Pons (tissue), 1 donor: Measurements from ENCODE around the gene UTP4.
"Not testable (repeated sequence)": the region's sequence is repeated elsewhere in the genome, so short reads cannot be mapped to it uniquely, and the experiment has no call there.

Experiments
- DNase-seq: peaks from one replicate; pipeline ENCODE4 v3.0.0-alpha.2; 2016; ENCODE audit warnings: low spot score

Gene UTP4

DNA sequence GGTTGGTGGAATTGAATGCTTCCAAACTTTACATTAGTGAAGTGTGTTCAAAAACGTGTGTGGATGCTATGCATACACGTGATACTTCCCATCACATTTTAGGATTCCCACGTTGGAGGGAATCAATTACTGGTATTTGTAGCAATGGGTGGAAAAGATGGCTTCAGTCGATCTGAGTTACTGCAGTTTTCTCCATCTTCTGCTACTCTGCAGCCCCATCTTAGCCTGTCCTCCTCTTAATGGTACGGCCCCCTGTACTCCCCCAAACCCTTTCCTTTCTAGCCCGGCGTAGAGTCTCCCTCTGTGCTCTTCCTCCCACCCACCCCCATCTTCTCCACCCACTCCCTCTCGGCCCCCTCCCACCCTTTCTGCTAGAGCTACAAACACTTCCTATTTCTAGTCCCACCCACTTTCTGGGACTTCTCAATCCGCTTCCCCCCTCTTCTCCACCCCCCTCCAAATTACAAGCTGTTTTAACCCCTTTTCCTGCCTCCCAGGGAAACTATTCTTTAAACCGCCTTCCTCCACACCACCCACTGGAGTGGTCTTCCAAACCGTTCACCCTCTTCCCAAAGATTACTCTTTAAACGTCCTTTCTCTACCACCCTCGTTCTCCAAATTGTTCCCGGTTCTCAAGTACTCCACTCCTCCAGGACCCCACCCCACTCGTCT is 1.1 kb upstream of the UTP4 start:
- DNase-seq: peak; percentile 29

DNA sequence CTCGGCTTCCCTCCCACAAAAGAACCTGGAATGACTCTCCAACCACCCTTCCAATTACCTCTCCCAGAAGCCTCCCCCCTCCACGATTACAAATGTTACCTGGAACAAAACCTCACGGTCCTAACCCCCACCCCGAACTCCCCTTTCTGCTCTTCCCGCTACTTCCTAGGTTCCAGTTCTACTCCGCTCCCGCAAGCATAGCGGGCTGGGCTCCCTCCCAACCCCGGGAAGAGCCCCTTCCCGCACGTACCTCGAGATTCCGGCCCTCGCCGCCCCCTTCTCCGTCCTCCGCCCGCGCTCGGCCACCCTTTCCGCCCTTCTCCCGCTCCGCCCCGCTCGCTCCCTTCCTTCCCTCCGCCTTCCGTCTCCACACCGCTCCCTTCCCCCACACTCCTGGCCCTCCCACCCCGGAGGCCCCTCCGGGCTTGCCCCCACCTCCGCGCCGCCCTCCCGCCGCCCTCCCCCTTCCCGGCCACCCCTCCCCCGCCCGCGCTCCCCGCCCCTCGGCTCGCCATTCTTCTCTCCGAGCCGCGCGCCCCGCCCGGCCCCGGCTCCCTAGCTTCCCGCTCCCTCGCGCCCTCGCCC is 518 bp upstream of the UTP4 start:
- DNase-seq: no peak

DNA sequence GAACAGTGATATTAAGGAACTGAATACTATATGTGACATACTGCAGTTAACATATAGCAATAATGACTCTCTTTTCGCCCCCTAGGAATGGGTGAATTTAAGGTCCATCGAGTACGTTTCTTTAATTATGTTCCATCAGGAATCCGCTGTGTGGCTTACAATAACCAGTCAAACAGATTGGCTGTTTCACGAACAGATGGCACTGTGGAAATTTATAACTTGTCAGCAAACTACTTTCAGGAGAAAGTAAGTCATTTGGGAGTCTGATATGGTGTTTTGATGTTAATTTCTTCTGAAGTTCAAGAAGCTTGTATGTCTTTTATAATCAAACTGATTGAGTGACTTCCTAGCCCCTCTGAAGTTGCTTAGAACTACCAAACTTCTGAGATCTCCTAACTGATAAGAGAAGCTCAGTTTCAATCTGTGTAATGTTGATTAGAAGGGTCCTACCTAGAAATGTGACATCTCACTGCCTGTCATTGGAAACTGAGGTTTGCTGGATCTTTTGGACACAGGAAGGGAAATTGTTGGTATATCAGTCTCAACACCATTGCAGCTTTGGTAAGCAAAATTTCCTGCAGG is 1.0 kb downstream of the UTP4 start:
- no peak for DNase-seq

DNA sequence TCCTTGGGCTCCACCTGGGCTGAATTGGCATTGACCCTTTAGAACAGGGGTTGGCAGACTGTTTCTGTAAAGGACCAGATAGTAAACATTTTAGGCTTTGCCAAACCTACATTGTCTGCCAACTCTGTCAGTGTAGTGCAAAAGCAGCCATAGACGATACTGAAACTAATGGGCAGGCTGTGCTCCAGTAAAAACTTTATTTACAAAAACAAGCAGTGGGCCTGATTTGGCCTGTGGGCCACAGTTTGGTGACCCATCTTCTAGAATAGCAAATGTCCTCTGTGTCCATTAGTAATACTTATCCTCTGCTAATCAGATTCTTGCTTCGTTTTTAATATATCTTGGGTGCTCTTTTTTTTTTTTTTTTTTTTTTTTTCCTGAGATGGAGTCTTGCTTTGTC is 6.2 kb downstream of the UTP4 start:
- DNase-seq: no peak

DNA sequence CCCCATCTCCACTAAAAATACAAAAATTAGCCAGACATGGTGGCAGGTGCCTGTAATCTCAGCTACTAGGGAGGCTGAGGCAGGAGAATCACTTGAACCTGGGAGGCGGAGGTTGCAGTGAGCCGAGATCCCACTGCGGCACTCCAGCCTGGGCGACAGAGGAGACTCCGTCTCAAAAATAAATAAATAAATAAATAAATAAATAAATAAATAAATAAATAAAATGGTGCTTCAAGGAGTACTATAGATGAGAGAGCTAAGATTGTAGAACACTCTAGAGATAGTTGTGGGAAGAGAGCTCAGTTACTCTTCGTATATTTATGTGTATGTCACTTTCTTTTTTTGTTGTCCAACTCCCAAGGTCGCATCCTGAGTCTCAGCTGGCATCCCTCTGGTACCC is 7.0 kb downstream of the UTP4 start:
- DNase-seq: not testable (repeated sequence)

DNA sequence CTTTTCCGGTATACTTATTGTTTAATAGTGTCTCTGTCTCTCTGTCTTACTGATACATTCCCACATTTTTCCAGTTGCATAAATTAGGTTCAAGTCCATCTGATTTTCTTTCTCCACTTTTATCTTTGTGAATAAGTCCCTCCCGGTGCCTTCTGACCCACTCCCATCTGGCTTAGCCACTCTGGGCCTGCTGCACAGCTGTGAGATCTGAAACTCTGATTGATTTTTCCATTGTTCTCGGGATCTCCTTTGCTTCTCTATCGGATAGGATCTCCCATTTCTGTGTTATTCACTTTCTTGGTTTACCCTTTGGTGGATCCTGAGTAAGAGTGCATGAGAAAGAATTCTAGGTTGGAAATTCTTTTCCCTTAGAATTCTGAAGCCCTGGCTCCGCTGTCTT is 8.6 kb downstream of the UTP4 start:
- no peak for DNase-seq

DNA sequence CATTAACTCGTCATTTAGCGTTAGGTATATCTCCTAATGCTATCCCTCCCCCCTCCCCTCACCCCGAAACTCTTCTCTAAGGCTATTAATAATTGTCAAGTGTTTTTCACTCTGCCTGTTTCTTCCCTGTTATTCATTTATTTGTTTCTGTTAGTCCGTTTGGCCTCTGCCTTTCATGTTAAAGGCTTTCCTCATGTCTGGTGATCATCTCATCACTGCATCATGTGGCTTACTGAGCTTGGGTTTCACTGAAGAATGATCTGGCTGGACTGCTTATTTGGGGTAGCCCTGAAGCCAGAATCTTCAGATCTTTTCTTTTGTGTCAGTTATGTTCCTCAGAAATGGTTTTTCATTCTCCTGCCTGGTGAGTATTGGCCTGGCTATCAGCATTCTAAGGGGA is 9.5 kb downstream of the UTP4 start:
- DNase-seq: no peak

DNA sequence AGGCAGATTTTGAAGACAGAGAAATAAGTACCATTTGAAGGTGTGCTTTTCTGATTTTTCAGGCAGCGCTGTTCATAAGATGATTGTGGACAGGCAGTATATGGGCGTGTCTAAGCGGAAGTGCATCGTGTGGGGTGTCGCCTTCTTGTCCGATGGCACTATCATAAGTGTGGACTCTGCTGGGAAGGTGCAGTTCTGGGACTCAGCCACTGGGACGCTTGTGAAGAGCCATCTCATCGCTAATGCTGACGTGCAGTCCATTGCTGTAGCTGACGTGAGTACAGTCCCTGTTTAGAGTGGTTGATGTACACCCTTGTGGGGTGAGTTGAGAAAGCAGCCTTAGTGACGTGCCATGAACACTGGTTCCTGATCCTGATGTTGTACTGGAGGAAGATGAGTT is 10.7 kb downstream of the UTP4 start:
- DNase-seq: no peak

DNA sequence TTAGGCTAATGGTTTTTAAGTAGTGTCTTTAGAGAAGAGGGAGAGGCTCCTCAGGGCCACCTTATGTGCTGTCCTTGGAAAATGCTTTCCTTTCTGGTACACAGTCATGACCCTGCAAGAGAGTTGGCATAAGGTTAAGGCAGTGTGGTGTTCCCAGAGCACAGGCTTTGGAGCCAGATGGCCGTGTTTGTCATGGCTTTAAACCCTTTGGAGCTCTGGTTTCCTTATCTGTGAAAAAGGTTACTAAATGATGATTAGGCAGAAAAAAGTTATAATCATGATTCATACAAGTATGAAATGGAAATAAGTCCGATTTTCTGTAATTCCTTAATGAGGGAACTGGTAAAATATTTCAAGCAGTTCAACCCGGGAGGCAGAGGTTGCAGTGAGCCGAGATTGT is 13.2 kb downstream of the UTP4 start:
- DNase-seq: no peak

DNA sequence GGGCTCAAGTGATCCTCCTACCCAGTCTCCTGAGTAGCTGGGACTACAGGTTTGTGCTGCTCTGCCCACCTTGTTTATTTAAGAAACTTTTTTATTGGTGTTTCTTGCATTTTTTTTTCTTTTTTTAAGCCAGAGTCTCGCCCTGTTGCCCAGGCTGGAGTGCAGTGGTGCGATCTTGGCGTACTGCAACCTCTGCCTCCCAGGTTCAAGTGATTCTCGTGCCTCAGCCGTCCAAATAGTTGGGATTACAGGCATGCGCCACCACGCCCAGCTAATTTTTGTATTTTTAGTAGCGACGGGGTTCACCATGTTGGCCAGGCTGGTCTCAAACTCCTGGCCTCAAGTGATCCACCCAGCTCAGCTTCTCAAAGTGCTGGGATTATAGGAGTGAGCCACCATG is 17.2 kb downstream of the UTP4 start:
- not testable (repeated sequence) for DNase-seq

DNA sequence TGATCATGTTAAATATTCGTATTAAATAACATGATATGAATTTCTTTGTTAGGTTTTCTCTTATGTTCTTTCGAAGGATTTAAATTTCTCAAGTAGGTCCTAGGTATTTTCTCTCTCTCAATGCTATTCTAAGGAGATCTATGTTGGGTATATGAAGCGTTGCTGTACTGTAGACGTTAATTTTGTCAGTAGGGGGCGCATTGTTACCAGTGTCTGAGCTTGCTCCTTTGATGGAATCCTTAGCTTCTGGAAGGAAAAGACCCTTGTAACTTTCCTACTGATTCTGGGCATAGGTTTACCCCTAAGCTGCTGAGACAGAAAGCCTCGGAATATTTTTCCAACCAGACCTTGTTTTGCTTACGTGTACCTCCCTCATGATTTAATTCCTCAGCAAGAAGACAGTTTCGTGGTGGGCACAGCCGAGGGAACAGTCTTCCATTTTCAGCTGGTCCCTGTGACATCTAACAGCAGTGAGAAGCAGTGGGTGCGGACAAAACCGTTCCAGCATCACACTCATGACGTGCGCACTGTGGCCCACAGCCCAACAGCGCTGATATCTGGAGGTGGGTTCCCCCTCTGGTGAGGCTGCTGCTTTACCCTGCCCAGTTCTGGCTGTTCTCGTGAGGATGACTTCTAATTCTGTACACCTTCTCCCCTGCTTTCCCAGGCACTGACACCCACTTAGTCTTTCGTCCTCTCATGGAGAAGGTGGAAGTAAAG is 17.9 kb downstream of the UTP4 start:
- DNase-seq: peak; percentile 84

DNA sequence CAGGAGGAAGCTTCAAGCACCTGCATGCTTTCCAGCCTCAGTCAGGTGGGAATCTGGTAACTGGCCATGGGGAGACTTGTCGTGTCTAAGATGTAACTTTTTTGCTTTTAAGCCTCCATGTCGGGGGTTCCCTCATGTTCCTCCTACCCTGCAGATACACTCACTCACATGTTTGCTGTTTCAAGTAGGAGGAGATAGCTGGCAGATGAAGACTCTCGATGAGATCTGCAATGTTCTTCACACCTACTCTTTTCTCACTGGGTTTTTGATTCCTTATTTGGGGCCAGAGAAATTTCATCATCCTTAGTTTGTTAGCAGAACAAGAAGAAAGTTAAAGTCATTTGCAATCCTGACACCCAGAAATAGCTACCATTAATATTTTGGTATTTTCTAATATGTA is 24.7 kb downstream of the UTP4 start:
- DNase-seq: no peak

DNA sequence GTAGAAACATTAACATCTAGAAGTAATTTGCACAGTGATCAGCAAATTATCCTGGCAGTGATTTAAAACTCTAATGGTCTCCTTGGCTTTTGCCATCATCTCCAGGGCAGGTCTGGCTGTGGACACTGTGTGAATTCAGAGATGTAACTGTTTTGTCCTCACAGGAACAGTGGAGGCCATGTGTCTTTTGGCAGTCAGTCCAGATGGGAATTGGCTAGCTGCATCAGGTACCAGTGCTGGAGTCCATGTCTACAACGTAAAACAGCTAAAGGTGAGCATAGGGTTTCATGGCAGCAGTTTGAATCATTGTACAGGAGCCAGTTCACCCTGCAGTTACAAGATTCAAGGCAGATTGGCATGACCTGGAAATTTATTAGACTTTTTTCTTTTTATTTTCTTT is 27.7 kb downstream of the UTP4 start:
- DNase-seq: no peak

DNA sequence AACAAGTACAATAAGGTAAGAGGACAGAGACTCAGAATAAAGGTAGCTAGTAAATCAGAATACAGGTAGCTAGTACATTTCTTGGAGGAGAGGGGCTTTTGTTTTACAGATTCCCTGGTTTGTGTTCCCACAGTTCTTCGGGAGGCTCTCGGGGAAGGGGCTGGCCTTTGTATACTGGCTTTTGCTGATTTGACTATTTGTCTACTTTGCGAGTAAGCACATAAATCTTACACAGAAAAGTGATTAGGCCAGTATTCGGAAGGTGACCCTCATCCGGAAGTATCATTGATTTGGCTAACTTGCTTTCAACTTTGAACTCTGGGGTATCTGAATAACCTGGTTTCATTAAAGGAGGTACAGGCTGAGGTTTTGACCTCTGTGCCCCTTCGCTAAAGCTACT is 33.1 kb downstream of the UTP4 start:
- no peak for DNase-seq

DNA sequence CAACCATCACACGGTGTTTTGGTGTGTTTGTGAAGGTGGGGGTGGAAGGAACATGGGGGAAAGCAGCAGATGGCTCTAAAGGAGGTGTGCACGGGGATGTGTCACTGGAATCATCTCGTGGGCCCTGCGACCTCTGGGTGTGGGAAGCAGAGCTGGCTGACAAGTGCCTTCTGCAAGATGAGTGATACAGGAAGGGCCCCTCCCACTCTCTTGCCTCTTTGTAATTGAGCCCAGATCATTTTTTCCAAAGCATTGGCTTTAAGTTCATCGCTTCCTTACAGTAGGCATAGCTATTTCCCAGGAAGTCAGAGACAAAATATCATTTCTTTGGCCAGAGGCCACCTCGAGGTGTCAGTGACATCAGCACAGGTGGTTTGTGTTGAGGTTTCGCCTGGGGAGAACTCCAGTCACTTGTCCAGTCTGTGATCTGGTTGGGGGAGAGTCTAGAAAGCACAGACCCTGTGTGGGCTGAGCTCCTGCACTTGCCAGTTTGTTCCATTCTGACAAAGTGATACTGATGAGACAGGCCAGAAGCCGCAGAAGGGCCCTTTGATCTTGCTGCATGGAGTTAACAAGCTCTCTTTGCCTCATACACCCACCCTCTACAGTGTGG is 33.9 kb downstream of the UTP4 start:
- no peak for DNase-seq

DNA sequence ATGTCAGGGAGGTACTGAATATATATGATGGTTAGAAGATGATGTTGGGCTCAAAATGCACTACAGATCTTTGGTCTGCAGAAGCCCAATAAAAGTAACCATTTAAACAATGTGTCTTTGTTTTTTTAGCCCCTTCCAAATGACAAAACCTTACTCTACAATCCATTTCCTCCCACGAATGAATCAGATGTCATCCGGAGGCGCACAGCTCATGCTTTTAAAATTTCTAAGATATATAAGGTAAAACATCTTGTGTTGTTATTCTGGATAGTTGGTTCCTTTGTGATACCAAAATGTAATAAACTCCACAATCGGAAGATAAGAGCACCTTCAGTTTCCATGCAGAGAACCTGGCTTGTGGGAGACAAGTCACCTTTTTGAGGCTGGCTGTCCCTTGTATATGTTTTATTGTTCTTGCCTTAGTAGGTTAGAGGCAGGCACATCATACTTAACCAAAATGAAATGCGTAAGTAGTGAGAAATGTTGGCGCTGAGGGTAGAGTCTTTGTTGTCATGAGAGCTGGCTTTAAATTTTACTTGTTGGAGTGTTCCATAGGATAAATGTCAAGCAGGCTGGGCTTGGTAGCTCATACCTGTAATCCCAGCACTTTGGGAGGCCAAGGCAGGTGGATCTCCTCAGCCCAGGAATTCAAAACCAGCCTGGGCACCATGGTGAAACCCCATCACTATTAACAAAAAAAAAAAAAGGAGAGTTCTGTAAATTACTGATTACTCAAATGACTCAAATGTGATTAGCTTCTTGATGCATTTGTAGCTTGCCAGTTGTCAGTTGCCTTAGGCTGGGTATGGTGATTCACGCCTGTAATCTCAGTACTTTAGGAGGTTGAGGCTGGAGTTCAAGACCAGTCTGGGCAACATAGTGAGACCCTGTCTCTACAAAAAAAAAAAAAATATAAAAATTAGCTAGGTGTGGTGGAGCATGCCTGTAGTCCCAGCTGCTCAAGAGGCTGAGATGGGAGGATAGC is 34.8 kb downstream of the UTP4 start:
- DNase-seq: no peak

DNA sequence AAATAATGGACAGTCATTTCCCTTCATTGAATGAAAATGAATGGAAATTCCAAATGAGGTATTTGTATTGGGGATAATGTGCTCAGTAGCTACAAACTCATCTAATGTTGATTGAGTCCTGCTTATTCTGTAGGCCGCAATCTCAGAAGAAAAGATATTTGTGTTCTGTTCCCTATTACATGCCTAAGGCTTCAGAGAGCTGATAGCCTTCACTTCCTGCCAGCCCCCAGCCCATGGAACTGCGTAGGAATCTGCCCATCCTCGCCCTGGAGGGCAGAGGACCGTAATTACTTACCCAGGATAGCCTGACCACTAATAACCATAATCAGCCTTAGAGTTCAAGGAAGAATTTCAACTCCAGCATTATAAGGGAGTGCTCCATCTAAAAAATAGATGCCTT is 36.6 kb downstream of the UTP4 start:
- DNase-seq: no peak

DNA sequence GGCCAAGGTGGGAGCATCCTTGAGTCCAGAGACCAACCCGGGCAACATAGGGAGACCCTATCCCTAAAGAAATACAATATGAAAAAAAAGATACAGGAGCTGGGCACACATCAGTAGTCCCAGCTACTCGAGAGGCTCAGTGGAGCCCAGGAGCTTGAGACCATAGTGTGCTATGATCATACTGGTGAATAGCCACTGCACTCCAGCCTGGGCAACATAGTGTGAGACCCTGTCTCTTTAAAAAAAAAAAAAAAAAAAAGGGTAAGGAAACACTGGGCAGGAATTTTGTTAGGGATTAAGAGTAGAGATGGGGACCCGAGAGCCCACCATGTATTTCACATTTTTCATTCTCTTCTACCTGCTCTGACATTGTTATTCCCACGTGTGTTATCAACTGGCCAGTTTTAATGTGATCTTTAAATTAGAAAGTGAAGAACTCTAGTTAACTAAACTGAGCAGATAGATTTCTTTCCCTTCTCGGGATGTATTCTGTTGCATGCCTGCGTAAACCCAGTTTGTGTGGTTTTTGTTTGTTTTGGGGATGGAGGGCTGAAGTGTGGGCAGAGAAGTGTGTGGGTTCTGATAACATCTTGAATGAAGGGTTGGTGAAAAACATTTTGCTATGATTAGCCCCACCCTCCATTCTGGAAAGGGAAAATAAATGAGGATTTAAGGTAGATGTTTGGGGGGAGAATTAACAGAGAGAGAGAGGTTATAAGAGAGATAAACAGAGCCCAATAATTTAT is 37.3 kb downstream of the UTP4 start:
- DNase-seq: no peak

DNA sequence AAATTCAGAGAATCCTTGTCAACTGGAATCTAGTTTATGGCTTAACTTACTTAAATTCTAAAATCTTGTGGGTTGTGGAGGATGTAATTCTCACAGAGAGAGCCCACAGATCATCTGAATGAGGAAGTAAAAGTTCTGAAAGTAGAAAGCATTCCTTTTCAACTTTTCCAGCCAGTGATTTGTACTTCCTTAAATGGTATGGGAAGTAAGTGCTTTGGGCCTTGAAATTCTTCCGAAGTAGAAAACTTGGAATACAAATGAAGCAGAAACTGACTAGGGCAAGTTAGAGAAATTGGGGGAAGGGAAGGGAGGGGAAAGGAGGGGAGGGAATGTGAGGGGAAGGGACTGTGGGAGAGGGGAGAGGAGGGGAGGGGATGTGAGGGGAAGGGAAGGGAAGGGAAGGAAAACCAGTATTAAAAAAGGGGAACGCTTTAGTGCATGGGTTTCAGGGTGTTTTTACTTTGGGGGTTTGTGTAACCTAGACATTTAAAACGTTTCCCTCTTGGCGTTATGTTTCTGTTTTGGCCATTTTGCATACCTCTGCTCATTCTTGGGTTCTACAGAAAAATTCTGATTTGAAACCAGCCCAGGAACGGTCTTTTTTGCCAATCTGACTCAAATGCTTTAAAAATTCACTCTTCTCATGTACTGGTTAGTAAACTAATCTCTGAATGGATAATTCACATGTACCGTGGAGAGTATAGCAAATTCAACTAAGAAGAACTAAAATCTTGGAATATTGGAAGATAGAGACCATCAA is 39.1 kb downstream of the UTP4 start:
- peak; percentile 68 for DNase-seq
